ENCODE results near the gene SPAG7. TPM values are rescaled to one million over a fixed set of nuclear protein-coding genes. Genes with fewer than 3 reads are reported as not detected.

SPAG7 gene
- total RNA-seq, 1 experiment from 2014 or later: 43.4 TPM

DNA sequence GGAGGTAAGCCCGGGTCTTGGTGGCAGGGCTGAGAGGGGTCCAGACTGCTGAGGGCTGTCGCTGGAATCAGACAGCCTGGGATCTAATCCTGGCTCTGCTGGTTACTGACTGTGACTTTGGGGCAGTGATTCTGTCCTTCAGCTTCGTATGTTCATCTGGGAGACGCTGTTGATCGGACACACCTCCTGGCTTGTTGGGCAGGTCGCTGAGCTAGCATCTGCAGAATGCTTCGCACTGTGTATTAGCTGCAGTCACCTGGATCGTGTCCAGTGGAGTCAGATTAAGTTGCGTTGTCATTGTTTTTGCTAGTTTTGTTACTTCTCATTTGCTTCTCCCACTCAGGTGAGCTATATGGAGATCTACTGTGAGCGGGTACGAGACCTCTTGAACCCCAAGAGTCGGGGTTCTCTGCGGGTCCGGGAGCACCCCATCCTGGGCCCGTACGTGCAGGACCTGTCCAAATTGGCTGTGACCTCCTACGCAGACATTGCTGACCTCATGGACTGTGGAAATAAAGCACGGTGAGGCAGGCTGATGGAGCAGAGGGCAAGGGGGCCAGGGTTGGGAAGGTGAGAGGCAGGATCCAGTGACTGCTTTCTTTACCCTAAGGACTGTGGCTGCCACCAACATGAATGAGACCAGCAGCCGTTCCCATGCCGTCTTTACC is 34.6 kb upstream of the SPAG7 start:
- ChIA-PET POLR2A (interaction anchor here (0.6 kb wide), 1 partner anchor 17 kb away, joined by 3 read pairs; no protein-coding TSS in a partner anchor), CTCF (no interaction called here)
- H3K27me3 ChIP-seq (ENCODE audit: control insufficient read depth, insufficient read depth, low read length): no peaks in the 10 kb centered on the region
- ATAC-seq (no peak), DNase-seq (ENCODE audit: low read depth, low spot score) (no peak)
- no peak overlapping the region for H3K4me3 ChIP-seq (ENCODE audit: low read depth in 2 of 2, low read length in 2 of 2)
- H3K36me3 ChIP-seq (ENCODE audit: control insufficient read depth, insufficient read depth, low read length): peaks cover 8% of the 10 kb centered on the region
- in situ Hi-C loops (cut with HindIII; ENCODE audit: low pct_unique_long_range_greater_than_20kb, low sequenced_read_pairs) (no loop called here), intact Hi-C loops (cut with micrococcal nuclease; ENCODE audit: unreplicated experiment) (no loop called here)
- no peaks in the 10 kb centered on the region for H3K9me3 ChIP-seq (ENCODE audit: control insufficient read depth, insufficient read depth, low read depth, low read length)
- TF ChIP-seq POLR2AphosphoS5 (IDR thresholded peaks at IDR 0.05; ENCODE audit: low read depth, low read length): no peak
- TF ChIP-seq, protein P1, sequence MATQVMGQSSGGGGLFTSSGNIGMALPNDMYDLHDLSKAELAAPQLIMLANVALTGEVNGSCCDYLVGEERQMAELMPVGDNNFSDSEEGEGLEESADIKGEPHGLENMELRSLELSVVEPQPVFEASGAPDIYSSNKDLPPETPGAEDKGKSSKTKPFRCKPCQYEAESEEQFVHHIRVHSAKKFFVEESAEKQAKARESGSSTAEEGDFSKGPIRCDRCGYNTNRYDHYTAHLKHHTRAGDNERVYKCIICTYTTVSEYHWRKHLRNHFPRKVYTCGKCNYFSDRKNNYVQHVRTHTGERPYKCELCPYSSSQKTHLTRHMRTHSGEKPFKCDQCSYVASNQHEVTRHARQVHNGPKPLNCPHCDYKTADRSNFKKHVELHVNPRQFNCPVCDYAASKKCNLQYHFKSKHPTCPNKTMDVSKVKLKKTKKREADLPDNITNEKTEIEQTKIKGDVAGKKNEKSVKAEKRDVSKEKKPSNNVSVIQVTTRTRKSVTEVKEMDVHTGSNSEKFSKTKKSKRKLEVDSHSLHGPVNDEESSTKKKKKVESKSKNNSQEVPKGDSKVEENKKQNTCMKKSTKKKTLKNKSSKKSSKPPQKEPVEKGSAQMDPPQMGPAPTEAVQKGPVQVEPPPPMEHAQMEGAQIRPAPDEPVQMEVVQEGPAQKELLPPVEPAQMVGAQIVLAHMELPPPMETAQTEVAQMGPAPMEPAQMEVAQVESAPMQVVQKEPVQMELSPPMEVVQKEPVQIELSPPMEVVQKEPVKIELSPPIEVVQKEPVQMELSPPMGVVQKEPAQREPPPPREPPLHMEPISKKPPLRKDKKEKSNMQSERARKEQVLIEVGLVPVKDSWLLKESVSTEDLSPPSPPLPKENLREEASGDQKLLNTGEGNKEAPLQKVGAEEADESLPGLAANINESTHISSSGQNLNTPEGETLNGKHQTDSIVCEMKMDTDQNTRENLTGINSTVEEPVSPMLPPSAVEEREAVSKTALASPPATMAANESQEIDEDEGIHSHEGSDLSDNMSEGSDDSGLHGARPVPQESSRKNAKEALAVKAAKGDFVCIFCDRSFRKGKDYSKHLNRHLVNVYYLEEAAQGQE (IDR thresholded peaks at IDR 0.05; ENCODE audit: insufficient read depth in 1 of 2, low read depth in 2 of 2, low read length in 1 of 2): no peak
- TF ChIP-seq, protein P2, sequence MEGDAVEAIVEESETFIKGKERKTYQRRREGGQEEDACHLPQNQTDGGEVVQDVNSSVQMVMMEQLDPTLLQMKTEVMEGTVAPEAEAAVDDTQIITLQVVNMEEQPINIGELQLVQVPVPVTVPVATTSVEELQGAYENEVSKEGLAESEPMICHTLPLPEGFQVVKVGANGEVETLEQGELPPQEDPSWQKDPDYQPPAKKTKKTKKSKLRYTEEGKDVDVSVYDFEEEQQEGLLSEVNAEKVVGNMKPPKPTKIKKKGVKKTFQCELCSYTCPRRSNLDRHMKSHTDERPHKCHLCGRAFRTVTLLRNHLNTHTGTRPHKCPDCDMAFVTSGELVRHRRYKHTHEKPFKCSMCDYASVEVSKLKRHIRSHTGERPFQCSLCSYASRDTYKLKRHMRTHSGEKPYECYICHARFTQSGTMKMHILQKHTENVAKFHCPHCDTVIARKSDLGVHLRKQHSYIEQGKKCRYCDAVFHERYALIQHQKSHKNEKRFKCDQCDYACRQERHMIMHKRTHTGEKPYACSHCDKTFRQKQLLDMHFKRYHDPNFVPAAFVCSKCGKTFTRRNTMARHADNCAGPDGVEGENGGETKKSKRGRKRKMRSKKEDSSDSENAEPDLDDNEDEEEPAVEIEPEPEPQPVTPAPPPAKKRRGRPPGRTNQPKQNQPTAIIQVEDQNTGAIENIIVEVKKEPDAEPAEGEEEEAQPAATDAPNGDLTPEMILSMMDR (IDR thresholded peaks at IDR 0.05): no peak
- no peak for TF ChIP-seq TCF7L2 (IDR thresholded peaks at IDR 0.05; ENCODE audit: low read depth, low read length)
- no peak for TF ChIP-seq SIN3A (IDR thresholded peaks at IDR 0.05; ENCODE audit: borderline replicate concordance, insufficient read depth, low read depth, low read length)
- H3K4me1 ChIP-seq (ENCODE audit: control insufficient read depth, insufficient read depth, low read length): no peaks in the 10 kb centered on the region
- H3K27ac ChIP-seq (ENCODE audit: low read length): no peak overlapping the region
- BruUV-seq (replicated peaks): no TSS peak

DNA sequence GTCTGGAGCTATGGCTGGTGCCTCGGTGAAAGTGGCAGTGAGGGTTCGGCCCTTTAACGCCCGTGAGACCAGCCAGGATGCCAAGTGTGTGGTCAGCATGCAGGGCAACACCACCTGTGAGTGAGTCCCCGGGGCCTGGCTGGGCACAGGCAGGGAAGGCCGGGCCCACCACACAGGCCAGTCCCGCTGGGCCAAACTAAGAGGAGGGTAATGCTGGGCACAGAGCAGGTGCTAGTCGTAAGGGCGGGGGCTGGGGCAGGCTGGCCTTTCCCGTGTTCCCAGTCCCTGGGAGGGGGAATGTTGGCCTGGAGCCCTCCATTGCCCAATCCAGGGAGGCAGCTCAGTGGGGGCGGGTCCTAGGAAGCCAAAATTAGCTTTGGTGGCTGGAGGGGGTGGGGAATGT is 32.6 kb upstream of the SPAG7 start:
- in situ Hi-C loops (cut with HindIII; ENCODE audit: low pct_unique_long_range_greater_than_20kb, low sequenced_read_pairs): no loop called here
- Histone ChIP-seq H3K4me1 (ENCODE audit: control insufficient read depth, insufficient read depth, low read length) (no peaks in the 10 kb centered on the region), H3K4me3 (ENCODE audit: low read depth in 2 of 2, low read length in 2 of 2) (no peak overlapping the region), H3K9me3 (ENCODE audit: control insufficient read depth, insufficient read depth, low read depth, low read length) (no peaks in the 10 kb centered on the region), H3K36me3 (ENCODE audit: control insufficient read depth, insufficient read depth, low read length) (peaks cover 8% of the 10 kb centered on the region), H3K27me3 (ENCODE audit: control insufficient read depth, insufficient read depth, low read length) (no peaks in the 10 kb centered on the region), H3K27ac (ENCODE audit: low read length) (no peak overlapping the region)
- ATAC-seq: no peak
- DNase-seq (ENCODE audit: low read depth, low spot score): no peak
- no TSS peak for BruUV-seq (replicated peaks)
- ChIA-PET POLR2A (no interaction called here), CTCF (no interaction called here)
- TF ChIP-seq SIN3A (IDR thresholded peaks at IDR 0.05; ENCODE audit: borderline replicate concordance, insufficient read depth, low read depth, low read length) (no peak), TCF7L2 (IDR thresholded peaks at IDR 0.05; ENCODE audit: low read depth, low read length) (no peak), POLR2AphosphoS5 (IDR thresholded peaks at IDR 0.05; ENCODE audit: low read depth, low read length) (no peak)
- TF ChIP-seq, protein P2 (IDR thresholded peaks at IDR 0.05): no peak
- TF ChIP-seq, protein P1 (IDR thresholded peaks at IDR 0.05; ENCODE audit: insufficient read depth in 1 of 2, low read depth in 2 of 2, low read length in 1 of 2): no peak
- intact Hi-C loops (cut with micrococcal nuclease; ENCODE audit: unreplicated experiment): no loop called here

Data from Panc1 (cell line).